Stimulated activated CD8-positive, alpha-beta memory T cell treated with anti-CD3 and anti-CD28 coated beads, Interleukin-7, amount 100 ng/mL, for 24 hours (primary cell): Measurements from ENCODE around the gene SYNGR3.

ENCODE experiments used
- DNase-seq: peaks from one replicate; pipeline ENCODE4 v3.0.0-alpha.2; 2020; ENCODE audit warnings: low read depth

The SYNGR3 gene

DNA sequence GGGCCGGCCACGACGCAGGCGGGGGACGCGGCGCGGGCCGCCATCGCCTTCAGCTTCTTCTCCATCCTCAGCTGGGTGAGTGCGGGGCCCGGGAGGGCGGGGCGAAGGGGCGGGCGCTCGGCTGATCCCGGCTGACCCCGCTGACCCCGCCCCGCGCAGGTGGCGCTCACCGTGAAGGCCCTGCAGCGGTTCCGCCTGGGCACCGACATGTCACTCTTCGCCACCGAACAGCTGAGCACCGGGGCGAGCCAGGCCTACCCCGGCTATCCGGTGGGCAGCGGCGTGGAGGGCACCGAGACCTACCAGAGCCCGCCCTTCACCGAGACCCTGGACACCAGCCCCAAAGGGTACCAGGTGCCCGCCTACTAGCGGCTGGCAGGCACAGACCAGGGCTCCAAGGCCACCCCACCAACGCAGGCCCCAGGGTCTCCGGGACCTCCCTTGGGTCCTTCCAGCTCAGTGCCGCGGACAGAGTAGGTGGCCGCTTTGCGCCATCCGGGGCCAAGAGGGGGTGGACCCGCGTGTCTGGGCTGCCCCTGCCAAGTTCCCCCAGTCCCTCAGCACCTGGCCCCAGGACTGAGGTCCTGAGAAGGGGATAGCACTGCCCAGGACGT is 3.0 kb downstream of the SYNGR3 start:
- no peak for DNase-seq

- DNase-seq: no peak
Observed at GRCh38 chr16:1993731-1994131, 4.0 kb downstream of the SYNGR3 start.

DNA sequence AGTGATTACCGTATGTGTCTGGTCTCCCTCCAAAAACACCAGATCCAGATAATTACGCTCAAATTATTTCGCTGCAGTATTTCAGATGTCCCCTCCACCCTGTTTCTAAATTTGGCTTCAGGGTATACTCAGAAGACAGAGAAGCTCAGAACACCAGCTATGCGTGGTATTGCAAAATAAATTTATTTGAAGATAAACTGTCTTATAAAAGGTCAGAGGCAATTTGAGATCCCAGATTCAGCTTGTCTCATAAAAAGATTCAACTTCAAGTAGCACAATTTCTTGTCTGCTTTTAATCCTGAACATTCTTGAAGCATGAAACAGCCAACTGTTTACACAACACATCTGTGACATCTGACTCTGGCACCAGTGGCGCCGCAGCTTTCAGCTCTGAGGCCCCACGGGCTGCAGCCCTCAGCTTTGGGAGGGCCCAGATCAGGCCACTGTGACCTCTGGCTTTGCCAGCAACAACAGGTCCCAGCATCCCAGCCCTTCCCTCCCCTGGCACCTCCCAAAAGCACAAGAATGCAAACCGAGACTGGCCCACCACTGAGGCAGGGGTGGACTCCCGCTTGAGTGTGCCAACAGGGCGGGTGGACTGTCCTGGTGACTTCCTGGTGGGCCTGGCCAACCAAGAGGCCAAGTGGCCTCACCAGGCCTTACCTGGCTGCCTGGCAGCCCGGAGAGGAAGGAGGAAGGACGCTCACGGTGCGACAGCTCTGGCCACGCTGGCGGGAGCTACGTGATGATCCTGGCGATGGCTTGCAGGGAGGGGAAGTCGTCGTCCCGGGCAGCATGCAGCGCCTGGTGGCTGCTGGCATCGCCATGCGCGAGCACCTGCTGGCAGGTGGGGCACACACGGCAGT is 8.0 kb downstream of the SYNGR3 start:
- no peak for DNase-seq

GRCh38 chr16:1998360-1998835 is 8.6 kb downstream of the SYNGR3 start:
- no peak for DNase-seq

GRCh38 chr16:1998852-1999801 is 9.4 kb downstream of the SYNGR3 start:
- DNase-seq: no peak

GRCh38 chr16:1999866-2000514 is 10.2 kb downstream of the SYNGR3 start:
- no peak for DNase-seq

DNA sequence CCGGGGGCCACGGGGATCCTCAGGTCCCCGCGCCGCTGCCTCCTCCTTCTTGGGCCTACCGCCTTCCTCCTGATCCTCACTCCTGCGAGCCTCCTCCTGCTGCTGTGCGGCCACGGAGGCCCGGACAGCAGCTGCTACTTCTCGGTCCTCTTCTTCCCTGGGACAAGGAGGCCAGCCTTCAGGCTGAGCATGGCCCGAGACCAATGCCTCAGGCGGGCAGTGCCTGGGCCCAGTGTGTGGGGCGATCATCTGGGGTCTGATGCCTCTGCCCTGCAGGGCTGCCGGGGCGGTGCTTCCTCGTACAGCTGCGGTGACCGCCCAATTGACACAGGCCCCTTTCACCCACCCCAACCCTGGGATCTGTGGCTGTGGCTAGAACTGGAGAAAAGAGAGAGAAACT is 11.3 kb downstream of the SYNGR3 start:
- no peak for DNase-seq

GRCh38 chr16:2001456-2002355 is 11.9 kb downstream of the SYNGR3 start:
- no peak for DNase-seq

DNA sequence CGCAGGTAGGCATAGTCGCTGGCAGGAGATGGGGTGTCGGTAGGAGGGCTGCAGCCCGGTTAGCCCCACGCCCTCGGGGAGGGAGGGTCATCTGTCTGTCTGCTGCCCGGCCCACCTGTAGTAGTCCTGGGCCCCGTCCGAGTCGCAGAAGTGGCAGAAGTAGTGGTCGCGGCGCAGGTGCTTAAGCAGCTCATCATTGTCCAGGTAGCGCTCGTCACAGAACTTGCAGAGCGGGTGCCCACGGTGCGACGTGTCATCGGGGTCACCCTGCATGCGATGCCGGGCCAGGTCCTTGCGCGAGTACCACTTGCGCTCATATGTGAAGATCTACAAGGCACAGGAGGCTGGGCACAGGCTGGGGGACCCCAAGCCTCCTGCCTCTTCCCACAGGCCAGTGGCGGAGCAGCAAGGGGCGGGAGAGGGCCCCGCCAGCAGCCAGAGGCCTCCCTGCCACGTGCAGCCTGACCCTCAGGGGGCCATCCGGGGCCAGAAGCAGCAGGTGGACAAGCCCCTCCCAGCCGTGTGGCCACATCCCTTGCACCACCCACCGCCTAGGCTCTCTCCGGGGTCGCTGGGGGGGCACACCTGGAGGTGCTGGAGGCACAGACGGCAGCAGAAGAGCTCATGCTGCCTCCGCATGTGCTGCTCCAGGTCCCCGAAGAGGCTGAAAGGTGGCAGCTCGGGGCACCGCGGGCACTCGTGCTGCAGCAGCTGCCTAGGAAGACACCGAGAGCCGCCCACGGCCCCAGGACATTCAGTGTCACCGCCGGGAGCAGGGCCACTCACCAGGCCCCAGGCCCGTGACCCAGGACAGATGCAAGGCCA is 12.8 kb downstream of the SYNGR3 start:
- no peak for DNase-seq

GRCh38 chr16:2003231-2003826 is 13.6 kb downstream of the SYNGR3 start:
- DNase-seq: no peak

DNA sequence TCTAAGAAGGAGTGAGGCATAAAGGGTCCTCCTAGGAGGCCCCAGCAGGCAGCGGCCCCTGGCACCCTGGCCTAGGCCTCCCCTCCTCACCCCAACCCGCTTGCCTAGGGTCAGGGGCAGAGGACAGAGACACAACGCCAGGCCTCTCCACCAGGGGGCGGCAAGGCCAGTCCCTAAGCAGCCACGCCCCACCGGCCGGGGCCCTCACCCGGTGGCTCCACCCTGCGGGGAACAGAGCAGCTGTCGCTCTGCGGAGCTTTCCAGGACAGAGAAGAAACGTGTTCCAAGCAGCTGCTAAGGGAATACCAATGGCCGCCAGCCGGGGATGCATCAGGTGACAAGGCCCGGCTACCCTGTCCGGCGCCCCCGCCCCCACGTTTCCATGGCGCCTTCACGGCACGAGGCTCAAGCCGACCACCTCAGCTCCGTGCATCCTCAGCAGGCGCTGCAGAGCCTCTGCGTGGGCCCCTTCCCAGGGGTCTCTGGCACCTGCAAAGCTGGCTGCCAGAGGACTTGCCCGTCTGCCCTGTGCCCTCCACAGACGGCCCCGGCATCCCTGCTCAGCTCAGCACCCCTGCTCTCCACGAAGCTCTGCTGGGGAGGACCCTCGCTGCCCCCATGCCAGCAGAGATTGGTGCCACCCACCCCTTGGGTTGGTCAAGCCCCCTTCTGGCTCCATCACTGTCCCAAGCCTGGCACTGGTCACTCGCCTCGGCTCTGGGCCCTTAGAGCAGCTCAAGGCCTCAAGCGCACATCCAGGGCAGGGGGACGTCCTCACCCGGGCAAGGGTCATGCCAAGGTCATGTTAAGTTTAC is 14.3 kb downstream of the SYNGR3 start:
- peak; percentile 74 for DNase-seq

GRCh38 chr16:2004795-2005517 is 15.2 kb downstream of the SYNGR3 start:
- DNase-seq: no peak

GRCh38 chr16:2005646-2006045 is 15.9 kb downstream of the SYNGR3 start:
- DNase-seq: no peak

DNA sequence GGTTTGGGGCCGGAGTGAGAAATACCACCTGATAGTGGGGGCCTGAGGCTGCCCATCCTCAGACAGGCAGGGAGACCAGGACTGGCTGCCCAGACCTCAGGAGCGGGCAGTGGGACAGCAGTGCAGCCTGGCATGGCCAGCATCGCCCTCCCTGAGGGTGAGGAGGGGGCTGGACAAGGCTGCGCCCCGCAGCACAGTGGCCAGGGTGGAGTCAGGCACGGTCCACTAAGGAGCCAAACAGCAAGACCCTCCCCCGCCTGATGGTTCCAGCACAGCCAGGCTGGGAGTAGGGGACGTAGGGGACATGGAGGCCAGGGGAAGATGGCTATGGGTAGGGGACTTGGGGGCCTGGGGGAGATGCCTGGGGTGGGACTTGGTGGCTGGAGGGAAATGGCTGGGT is 16.5 kb downstream of the SYNGR3 start:
- no peak for DNase-seq

DNA sequence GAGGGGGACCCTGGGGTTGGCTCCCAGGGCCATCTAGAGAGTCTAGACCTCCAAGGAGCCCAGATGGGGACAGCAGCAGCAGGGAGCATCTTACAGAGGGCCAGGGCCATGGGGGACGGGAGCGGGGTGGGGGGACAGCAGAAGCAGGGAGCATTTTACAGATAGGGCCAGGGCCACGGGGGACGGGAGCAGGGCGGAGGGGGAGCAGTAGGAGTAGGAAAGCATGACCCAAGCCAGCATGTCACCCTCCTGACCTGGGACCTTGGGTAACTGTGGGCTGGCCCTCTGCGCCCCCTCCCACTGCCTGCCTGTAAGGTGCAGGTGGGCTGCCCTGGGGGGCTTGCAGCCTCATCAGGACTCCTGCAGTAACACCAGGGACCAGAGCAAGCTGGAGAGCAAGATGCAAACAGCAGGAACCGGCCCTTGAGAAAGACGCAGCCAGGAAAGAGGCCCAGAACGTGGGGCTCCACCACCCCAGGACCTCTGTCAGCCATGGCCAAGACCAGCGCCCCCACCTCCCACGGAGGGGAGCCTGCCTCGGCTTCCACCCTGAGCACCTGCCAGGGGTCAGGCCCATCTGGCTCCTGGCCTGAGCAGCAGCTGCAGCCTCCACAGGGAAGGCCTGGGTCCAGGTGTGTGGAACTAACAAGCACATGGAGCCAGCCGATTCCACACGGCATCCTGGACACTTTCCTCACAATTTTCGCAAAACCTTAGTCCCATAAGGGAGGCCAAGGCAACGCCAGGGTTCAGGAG is 17.5 kb downstream of the SYNGR3 start:
- DNase-seq: no peak

DNA sequence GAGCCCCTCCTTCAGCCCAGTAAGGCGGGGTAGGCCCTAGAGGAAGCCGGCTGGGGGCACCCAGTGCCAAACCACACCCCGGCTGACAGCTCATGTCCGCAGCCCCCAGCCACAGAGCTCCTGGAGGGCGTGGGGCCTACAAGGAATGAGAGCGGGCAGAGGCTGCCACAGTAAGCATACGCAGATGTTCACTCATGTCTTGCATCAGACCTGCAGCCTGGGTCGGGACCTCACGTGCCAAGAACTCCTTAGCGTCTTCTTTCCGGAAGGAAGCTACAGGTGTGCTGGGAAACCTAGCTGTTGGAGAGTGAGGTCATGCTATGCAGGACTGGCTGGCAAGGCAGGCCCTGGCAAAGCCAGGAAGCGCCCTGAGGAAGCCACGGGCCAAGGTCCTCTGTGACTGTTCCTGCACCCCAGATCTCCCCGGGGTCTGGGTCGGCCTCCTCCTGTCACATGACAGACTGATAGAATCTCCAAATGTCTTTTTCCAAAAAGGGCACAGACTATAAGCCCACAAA is 18.3 kb downstream of the SYNGR3 start:
- DNase-seq: no peak

DNA sequence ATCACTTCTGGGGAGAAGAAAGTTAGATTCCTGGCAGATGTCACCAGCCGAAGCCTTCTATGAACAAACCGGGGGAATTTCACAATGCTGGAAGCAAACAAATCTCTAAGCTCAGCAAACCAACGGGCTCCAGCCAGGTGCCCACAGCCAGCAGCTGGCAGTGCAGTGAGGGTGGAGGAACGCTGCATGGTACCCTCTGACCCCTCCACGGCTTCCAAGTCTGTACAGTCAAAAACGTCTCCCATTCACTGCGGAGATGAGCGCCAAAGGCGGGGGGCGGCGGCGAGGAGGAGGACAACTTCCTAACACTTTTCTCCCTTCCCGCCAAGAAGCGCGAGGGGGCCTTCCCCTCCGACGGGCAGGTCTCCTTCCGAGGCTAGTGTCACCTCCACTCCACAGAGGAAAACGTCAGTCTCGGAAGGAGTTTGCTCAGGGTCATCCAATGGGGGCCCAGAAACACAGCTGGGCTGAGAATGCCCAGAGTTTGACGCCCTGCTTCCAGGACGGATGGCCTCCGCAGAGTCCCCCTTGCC is 18.9 kb downstream of the SYNGR3 start:
- no peak for DNase-seq
